ENCODE measurements around the gene PRDM10.

The PRDM10 gene

GRCh38 chr11:129944696-129945095 is 57.9 kb downstream of the PRDM10 start:
- no peak for DNase-seq

DNA sequence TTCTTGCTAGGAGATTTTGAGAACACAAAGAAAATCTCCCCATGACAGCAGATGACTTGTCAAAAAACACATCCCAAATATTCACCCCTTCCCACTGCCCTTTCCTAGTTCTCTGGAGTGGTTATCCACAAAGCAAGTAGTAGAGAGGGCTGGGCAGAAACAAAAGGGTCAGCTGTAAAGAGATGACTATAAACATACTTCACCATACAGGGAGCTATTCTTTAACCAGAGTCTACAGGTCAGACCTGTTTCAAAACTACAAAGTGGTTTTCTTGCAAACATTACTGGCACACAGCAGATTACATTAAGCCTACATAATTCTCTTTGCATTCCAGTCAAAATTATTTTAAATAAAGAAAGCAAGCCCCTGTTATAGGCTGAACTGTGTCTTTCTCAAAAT is 59.6 kb downstream of the PRDM10 start:
- DNase-seq = no peak

DNA sequence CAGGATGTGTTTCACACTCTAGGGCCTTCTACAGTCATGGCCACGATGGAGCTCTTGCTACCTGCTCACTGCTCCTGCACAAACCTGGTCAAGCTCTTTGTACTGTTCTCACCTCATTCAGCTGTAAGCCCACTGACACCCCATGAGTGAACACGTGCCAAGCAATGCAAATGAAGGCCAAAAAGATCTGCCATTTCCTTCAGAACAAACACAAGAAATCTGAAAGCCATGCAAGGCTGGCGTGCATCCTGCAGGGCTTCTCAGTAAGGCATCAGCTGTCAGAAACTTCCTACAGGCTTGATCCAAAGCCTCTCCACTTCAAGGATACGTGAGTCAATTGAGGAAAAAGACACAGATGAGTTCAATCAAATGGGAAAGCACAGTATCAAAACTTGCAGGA is 63.1 kb downstream of the PRDM10 start:
- no peak for DNase-seq

DNA sequence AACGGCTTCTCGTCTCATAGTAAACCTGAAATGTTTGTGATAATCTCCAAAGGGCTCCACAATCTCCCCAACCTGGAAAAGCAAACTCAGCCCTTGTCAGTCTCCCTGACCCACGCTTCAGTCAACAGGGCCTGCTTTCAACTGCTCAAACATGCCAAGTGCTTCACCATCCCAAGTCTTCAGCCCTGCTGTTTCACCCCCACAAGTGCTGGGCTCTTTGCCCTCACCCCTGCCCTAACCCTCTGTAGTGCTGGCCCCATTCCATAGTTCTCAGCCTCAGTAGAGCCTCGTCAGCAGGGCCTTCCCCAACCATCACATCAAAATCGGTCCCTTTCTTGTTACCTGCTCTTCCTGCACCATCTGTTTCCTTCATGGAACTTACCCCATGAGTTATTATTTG is 63.9 kb downstream of the PRDM10 start:
- no peak for DNase-seq

DNA sequence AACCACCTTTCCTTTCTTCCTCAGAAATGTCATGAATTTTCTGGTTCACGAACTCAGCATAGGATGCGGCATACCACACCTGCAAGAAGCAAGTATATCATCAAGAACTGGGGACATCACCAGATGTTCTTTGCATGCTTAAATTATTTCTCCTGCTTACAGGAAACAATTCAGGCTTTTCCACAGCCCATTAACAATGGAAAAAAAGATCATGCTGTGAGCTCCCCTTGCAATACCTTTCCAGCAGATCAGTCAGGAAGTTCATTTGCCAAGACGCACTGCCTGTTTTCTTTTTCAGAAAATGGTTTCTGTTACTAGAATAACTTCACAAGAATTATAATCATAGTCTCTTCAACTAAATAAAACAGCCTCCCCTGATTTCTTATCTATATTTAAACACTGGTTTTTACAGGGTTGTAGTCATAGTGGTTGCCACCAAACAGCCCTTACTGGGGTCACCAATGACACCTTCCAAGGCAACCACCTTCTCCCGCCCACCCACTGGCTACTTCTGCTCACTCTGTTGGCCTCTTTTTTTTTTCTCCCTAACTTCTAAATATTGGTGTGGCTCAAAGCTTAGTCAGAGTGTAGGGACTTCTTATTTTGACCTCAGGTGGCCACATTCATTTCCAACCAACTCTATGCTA is 64.9 kb downstream of the PRDM10 start:
- no peak for DNase-seq

DNA sequence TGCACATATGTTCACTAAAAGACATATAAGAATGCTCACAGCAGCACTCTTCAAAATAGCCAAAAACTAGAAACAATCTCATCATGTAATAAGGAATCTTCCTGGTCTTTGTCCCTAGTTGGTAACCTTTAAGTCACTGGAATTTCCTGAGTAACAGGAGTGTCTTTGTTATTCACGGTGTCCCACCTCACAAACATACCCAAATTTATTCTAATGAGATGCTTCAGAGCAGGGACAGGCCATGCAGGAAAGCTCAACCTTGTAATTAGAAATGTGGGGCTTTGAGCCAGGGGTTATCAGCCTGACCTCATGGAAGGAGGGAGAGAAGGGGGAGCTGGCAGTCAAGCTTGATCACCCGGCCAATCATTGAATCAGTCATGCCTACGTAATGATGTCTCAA is 66.9 kb downstream of the PRDM10 start:
- DNase-seq = no peak

DNA sequence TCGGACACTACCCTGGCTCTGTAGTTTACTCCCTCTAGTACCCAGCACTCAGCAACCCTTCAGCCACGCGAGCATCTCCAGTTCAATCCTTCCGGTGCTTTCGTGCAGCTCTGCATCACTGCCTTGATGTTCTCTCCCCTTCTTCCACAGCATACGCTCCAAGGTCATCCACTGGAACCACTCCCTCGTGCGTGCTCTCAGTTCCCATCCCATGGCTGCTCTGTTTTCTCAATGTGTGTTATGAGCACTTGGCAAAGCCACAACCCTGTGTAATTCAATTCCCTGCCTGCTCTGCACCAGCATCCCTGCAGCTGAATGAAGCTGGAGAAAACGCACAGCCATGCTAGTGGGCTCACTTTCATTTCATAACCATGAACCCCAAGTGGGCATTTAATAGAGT is 68.7 kb downstream of the PRDM10 start:
- no peak for DNase-seq

DNA sequence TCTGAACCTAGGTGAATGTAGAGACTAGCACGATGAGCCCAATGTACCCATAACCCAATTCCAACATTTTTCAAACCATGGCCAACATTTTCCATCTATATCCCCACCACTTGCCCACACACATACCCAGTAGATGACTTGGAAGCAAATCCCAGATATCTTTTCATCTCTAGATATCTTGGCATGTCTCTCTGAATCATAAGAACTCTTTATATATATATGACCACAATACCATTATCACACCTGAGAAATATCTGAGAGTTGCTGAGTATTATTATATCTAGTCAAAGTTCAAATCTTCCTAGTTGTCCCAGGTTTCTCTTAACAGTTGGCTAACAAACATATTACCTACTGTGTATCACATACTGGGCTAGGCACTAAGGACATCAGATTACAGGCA is 69.4 kb downstream of the PRDM10 start:
- DNase-seq = no peak

DNA sequence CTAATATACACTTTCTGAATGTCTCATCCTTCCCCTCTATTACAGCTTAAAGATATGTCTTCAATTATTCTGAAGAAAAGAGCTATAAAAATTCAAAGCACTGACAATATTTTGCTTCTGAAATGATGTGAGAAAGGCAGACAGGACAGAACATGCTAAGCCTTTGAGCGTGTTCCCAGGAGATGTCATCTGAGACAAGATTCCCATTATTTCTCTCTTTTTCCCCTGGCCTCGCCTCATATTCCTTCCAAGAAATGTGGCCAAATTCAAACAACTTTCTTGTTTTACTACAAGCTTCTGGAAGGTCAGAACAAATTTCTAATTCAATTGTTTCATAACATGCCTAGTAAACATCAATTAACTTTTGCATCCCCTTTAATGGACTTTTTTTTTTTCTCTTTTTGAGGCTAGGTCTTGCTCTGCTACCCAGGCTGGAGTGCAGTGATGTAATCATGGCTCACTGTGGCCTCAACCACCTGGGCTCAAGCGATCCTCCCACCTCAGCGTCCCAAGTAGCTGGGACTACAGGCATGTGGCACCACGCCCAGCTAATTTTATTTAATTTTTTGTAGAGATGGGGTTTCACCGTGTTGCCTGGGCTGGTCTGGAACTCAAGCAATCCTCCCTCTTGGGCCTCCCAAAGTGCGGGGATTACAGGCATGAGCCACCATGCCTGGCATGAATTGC is 70.1 kb downstream of the PRDM10 start:
- DNase-seq = no peak

GRCh38 chr11:129930743-129931142 is 71.9 kb downstream of the PRDM10 start:
- DNase-seq = no peak

GRCh38 chr11:129930296-129930695 is 72.3 kb downstream of the PRDM10 start:
- no peak for DNase-seq

- DNase-seq = no peak
Observed at GRCh38 chr11:129929721-129930120, 72.9 kb downstream of the PRDM10 start.

- DNase-seq = no peak
Observed at GRCh38 chr11:129928923-129929692, 73.5 kb downstream of the PRDM10 start.

- no peak for DNase-seq
Observed at GRCh38 chr11:129922674-129923073, 80.0 kb downstream of the PRDM10 start.

GRCh38 chr11:129918361-129918760 is 84.3 kb downstream of the PRDM10 start:
- no peak for DNase-seq

DNA sequence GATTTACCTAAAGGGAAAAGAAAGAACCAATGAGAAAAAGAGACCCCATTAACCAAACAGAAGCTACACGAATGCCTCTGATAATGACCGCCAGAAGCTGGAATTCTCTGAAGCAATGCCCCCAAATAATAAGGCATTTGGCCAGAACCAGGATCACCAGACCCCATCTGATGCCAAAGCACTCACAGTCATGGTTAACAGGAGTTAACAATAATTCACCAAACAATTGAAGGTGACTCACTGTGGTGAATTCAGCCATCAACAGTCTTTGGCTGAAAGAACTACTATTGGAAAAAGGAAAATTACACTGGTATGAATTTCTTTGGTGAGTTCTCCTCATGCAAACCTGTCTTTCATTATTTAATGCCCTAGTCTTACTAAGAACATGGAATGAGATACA is 85.4 kb downstream of the PRDM10 start:
- peak; percentile 16 for DNase-seq

DNA sequence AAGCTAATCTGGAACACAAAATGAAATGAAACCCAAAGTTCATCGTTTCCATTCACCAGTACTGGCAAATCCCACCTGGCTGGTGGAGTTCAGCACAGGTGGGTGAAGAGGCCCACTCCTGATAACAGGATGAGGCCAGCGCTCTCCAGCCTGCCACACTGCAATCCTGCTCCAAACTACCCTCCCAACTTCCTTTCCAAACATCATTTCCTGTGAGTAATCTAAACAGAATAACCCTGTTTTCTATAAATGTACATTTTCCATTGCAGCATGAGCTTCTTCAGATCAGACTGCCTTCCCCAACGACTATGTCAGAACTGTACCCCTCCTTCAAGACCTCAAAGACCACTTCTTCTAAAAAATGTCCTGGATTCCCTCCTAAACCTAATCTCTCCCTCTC is 91.3 kb downstream of the PRDM10 start:
- DNase-seq = peak; percentile 5

- no peak for DNase-seq
Observed at GRCh38 chr11:129910360-129910759, 92.3 kb downstream of the PRDM10 start.

DNA sequence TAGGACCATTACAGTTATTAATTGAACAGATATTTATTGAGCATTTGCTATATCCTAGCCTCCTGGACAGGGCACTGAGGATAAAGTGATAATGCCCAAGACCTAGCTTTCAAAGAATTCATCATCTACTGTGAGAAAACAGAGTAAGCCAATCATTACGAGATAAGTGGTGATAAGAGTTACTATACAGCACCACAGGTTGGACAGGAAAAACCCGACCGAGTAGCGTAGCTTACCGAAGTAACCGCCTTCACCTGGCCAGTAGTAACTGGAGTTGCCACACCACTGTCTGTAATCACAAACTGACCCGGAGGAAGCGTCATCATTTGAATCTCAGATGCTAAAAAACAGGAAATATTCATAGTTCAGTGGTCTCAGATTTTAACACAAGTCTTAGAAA is 97.2 kb downstream of the PRDM10 start:
- no peak for DNase-seq

GRCh38 chr11:129896062-129896461 is 106.6 kb downstream of the PRDM10 start:
- no peak for DNase-seq

- peak; percentile 78 for DNase-seq
Observed at GRCh38 chr11:129895126-129896041, 107.3 kb downstream of the PRDM10 start, which contains the start of gene NFRKB. Gene NFRKB (minus strand): TSS chr11:129895578. CDS start chr11:129892849, 2,729 bp downstream.

- DNase-seq = no peak
Observed at GRCh38 chr11:129894278-129895125, 108.1 kb downstream of the PRDM10 start.
